Measurements from ENCODE around the gene NECAB2. TPM values are rescaled to one million over a fixed set of nuclear protein-coding genes. Genes with fewer than 3 reads are reported as not detected.

NECAB2 gene
- total RNA-seq, 1 donor from 2014 or later, result 0.40 TPM

- peaks cover 8% of the 10 kb centered on the region for H3K4me1 Mint-ChIP-seq (ENCODE audit: low read depth)
- H3K27me3 Mint-ChIP-seq (ENCODE audit: low read depth), result no peaks in the 10 kb centered on the region
- no peaks in the 10 kb centered on the region for H3K9me3 Mint-ChIP-seq (ENCODE audit: low read depth)
- H3K27ac Mint-ChIP-seq (ENCODE audit: unreplicated experiment), result no peak overlapping the region
- DNase-seq (ENCODE audit: low spot score), result no peak
- H3K36me3 Mint-ChIP-seq (ENCODE audit: low read depth), result peaks cover 6% of the 10 kb centered on the region
- H3K4me3 Mint-ChIP-seq (ENCODE audit: unreplicated experiment), result no peak overlapping the region
- TF ChIP-seq CTCF (IDR thresholded peaks at IDR 0.05), result no peak
These were observed 9.0 kb upstream of the NECAB2 start for GRCh38 chr16:83958846-83959565.

- Mint-ChIP-seq H3K4me3 (ENCODE audit: unreplicated experiment) (no peak overlapping the region), H3K27me3 (ENCODE audit: low read depth) (no peaks in the 10 kb centered on the region), H3K27ac (ENCODE audit: unreplicated experiment) (no peak overlapping the region), H3K36me3 (ENCODE audit: low read depth) (peaks cover 6% of the 10 kb centered on the region), H3K4me1 (ENCODE audit: low read depth) (peaks cover under 1% of the 10 kb centered on the region), H3K9me3 (ENCODE audit: low read depth) (no peaks in the 10 kb centered on the region)
- no peak for DNase-seq (ENCODE audit: low spot score)
- no peak for TF ChIP-seq CTCF (IDR thresholded peaks at IDR 0.05)
These were observed 8.2 kb upstream of the NECAB2 start for GRCh38 chr16:83959656-83960434.

GRCh38 chr16:83960521-83961249 lies 7.4 kb upstream of the NECAB2 start:
- Mint-ChIP-seq H3K27ac (ENCODE audit: unreplicated experiment) (no peak overlapping the region), H3K4me1 (ENCODE audit: low read depth) (no peaks in the 10 kb centered on the region), H3K27me3 (ENCODE audit: low read depth) (no peaks in the 10 kb centered on the region), H3K4me3 (ENCODE audit: unreplicated experiment) (no peak overlapping the region), H3K9me3 (ENCODE audit: low read depth) (no peaks in the 10 kb centered on the region), H3K36me3 (ENCODE audit: low read depth) (peaks cover 6% of the 10 kb centered on the region)
- DNase-seq (ENCODE audit: low spot score), result no peak
- no peak for TF ChIP-seq CTCF (IDR thresholded peaks at IDR 0.05)

GRCh38 chr16:83961591-83961990 lies 6.5 kb upstream of the NECAB2 start:
- H3K4me1 Mint-ChIP-seq (ENCODE audit: low read depth), result no peaks in the 10 kb centered on the region
- no peak overlapping the region for H3K27ac Mint-ChIP-seq (ENCODE audit: unreplicated experiment)
- no peak for DNase-seq (ENCODE audit: low spot score)
- no peak overlapping the region for H3K4me3 Mint-ChIP-seq (ENCODE audit: unreplicated experiment)
- H3K27me3 Mint-ChIP-seq (ENCODE audit: low read depth), result no peaks in the 10 kb centered on the region
- no peak for TF ChIP-seq CTCF (IDR thresholded peaks at IDR 0.05)
- peaks cover 6% of the 10 kb centered on the region for H3K36me3 Mint-ChIP-seq (ENCODE audit: low read depth)
- no peaks in the 10 kb centered on the region for H3K9me3 Mint-ChIP-seq (ENCODE audit: low read depth)

Measured in chondrocyte (in vitro differentiated cells).